Right ventricle myocardium inferior (tissue), 1 donor: Measurements from ENCODE around the gene FUT4. TPM values are rescaled to one million over a fixed set of nuclear protein-coding genes. Genes with fewer than 3 reads are reported as not detected.
"Not testable (repeated sequence)": the region's sequence is repeated elsewhere in the genome, so short reads cannot be mapped to it uniquely, and the experiment has no call there.

Experiments used
- ATAC-seq: fragments of 200-7000 bp; cut with Tn5 transposase; one replicate; pipeline ENCODE4 v1.9.1; 2020; ENCODE audit warnings: mild to moderate bottlenecking, moderate library complexity
- DNase-seq: peaks from one replicate; pipeline ENCODE4 v3.0.0; 2021; ENCODE audit errors: missing footprints
- intact Hi-C: fragments of 100-400 bp; cut with DNase I; formaldehyde crosslinking; loops from one replicate; pipeline ENCODE4 v1.11.0; 2022
- total RNA-seq: library from RNA; stranded (reverse); fragmentation: NEBNext Ultra II Directional; extraction: Animal tissue kit (Norgen Biotek cat#: 25700); gene quantifications from one replicate; pipeline ENCODE4 v1.2.1, GENCODE V29; 2021
- donor health status: DM: no; HTN: yes; CAD: no; lungs with severe emphysema.

The FUT4 gene
- total RNA-seq, 1 donor from 2014 or later: 1.3 TPM

- intact Hi-C loops: no loop called here
- DNase-seq (no peak), ATAC-seq (no peak)
Measured at GRCh38 chr11:94526645-94527438, 16.9 kb upstream of the FUT4 start.

- intact Hi-C loops: no loop called here
- no peak for ATAC-seq
- no peak for DNase-seq
Measured at GRCh38 chr11:94528551-94528950, 15.2 kb upstream of the FUT4 start.

GRCh38 chr11:94532211-94532610, 11.5 kb upstream of the FUT4 start:
- DNase-seq (no peak), ATAC-seq (no peak)
- intact Hi-C loops: no loop called here

DNA sequence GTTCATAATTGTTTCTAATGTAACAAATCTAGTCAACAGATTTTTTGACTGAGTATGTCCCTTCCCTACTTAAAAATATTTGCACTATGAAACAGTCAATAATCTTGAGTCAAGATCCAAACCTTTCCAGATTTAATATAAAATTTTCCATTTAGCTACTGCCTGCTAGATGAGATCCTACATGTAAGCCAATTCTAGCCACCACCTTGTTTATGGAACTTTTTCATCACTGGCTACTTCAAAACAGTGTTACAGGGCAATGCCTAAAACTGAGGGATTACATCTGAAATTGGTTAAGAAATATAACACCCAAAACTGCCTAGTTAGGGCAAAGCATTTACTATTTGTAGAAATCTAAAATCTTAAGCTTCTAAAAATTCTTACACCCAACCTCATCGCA, 10.5 kb upstream of the FUT4 start:
- intact Hi-C loops: no loop called here
- ATAC-seq (no peak), DNase-seq (no peak)

GRCh38 chr11:94533696-94534630, 9.8 kb upstream of the FUT4 start:
- ATAC-seq (peak; percentile 72), DNase-seq (no peak)
- intact Hi-C loops: no loop called here

DNA sequence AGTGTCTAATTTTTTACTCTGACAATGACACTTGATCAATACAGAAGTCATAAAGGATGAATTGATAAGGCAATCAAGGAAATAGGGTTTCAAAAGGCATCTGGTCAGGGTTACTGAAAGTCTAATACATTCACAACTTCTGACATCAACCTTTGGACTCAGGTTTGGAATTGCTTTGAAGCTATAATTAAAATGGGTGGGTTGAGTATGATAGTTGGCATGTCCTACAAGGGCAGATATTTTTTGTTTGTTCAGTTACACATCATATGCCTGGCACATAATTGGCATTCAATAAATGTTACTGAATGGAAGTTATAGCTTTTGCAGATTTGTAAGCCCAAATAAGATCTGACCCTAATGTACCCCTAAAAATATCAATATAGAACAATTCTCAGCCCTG, 7.3 kb upstream of the FUT4 start:
- ATAC-seq (no peak), DNase-seq (no peak)
- intact Hi-C loops: no loop called here

GRCh38 chr11:94537031-94537600, 6.6 kb upstream of the FUT4 start:
- intact Hi-C loops: no loop called here
- DNase-seq (no peak), ATAC-seq (no peak)

DNA sequence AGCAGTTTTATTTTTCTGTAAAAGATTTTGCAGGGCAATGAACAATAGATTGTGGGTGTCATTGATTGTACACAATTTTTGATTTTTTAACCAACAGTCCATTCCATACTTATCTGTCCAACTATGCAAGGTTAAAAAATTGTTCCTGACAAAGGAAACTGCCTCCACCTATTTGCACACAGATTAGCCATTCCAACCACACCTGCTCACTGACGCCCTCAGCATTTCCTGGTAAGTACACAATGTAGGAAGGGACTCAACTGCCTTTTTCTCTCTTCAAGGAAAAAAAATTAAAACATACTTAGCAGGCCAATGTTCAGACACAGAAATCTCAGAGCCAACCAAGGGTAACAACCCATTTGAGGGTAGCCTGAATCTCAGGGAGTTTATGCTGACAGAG, 4.3 kb upstream of the FUT4 start:
- DNase-seq: no peak
- no peak for ATAC-seq
- intact Hi-C loops: no loop called here

DNA sequence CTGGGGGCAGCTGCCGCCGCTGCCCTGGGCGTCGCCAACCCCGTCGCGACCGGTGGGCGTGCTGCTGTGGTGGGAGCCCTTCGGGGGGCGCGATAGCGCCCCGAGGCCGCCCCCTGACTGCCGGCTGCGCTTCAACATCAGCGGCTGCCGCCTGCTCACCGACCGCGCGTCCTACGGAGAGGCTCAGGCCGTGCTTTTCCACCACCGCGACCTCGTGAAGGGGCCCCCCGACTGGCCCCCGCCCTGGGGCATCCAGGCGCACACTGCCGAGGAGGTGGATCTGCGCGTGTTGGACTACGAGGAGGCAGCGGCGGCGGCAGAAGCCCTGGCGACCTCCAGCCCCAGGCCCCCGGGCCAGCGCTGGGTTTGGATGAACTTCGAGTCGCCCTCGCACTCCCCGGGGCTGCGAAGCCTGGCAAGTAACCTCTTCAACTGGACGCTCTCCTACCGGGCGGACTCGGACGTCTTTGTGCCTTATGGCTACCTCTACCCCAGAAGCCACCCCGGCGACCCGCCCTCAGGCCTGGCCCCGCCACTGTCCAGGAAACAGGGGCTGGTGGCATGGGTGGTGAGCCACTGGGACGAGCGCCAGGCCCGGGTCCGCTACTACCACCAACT, 1.0 kb downstream of the FUT4 start:
- DNase-seq (peak; percentile 78), ATAC-seq (no peak)
- intact Hi-C loops: no loop called here

DNA sequence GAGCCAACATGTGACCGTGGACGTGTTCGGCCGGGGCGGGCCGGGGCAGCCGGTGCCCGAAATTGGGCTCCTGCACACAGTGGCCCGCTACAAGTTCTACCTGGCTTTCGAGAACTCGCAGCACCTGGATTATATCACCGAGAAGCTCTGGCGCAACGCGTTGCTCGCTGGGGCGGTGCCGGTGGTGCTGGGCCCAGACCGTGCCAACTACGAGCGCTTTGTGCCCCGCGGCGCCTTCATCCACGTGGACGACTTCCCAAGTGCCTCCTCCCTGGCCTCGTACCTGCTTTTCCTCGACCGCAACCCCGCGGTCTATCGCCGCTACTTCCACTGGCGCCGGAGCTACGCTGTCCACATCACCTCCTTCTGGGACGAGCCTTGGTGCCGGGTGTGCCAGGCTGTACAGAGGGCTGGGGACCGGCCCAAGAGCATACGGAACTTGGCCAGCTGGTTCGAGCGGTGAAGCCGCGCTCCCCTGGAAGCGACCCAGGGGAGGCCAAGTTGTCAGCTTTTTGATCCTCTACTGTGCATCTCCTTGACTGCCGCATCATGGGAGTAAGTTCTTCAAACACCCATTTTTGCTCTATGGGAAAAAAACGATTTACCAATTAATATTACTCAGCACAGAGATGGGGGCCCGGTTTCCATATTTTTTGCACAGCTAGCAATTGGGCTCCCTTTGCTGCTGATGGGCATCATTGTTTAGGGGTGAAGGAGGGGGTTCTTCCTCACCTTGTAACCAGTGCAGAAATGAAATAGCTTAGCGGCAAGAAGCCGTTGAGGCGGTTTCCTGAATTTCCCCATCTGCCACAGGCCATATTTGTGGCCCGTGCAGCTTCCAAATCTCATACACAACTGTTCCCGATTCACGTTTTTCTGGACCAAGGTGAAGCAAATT, 1.8 kb downstream of the FUT4 start:
- intact Hi-C loops: no loop called here
- ATAC-seq (no peak), DNase-seq (peak; percentile 74)

DNA sequence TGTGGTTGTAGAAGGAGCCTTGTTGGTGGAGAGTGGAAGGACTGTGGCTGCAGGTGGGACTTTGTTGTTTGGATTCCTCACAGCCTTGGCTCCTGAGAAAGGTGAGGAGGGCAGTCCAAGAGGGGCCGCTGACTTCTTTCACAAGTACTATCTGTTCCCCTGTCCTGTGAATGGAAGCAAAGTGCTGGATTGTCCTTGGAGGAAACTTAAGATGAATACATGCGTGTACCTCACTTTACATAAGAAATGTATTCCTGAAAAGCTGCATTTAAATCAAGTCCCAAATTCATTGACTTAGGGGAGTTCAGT, 2.4 kb downstream of the FUT4 start:
- intact Hi-C loops: no loop called here
- ATAC-seq: no peak
- no peak for DNase-seq

DNA sequence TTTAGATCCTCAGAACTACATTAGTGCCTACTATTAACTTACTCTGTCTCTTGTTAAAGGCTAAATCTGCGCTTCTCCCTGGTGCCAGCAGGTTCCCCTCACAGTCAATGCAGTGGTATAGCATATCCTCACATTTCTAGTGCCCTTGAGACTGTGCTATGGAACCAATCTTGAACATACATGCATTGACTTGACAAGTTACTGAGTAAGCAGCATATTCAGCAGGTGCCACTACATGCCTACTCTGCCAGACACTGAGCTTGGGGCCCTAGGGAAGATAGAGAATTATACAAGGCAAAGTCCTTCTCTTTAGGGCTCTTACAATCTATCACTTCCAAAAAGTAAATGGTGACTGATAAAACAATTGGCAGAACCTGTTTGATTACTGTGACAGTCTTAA, 3.2 kb downstream of the FUT4 start:
- intact Hi-C loops: no loop called here
- DNase-seq (no peak), ATAC-seq (no peak)

DNA sequence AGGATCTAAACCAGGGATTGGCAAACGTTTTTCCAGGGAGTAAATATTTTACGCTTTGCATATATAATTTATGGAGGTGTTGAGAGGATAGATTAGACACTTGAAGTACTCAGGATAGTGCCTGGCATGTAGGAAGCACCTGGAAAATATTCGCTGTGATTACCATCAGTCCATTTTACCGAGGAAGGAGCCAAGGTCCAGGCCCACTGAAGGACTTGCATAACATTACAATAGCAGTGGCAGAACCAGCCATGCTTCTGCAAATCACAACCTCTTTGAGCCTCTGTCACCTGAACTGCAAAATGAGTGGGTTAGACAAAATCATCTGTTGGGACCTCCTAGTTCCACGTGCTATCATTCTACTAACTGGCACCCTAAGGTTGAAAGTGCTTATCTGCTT, 5.4 kb downstream of the FUT4 start:
- no peak for DNase-seq
- intact Hi-C loops: no loop called here
- ATAC-seq: no peak

DNA sequence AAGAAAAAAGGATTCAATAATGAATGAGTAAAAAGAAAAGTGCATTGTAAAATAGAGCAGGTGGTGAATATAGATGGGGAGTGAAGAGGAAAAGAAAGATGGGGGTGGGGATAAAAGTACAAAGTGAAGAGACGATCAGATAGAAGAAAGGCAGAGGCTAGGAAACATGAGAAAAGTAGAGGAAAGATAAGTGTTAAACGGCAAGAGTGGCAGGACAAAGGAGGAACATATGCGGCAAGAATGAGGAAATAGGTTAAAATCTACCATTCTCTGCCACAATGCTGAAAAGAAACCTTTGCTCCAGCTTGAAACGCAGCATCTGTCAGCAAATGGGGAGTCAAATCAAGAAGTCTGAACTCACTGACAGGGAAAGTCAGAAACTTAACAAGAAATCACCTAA, 6.8 kb downstream of the FUT4 start:
- intact Hi-C loops: no loop called here
- ATAC-seq (no peak), DNase-seq (no peak)

- no peak for ATAC-seq
- DNase-seq: no peak
- intact Hi-C loops: no loop called here
Measured at GRCh38 chr11:94553938-94554337, 10.2 kb downstream of the FUT4 start.

GRCh38 chr11:94555752-94556329, 12.1 kb downstream of the FUT4 start:
- intact Hi-C loops, ATAC-seq, DNase-seq: not testable (repeated sequence)

DNA sequence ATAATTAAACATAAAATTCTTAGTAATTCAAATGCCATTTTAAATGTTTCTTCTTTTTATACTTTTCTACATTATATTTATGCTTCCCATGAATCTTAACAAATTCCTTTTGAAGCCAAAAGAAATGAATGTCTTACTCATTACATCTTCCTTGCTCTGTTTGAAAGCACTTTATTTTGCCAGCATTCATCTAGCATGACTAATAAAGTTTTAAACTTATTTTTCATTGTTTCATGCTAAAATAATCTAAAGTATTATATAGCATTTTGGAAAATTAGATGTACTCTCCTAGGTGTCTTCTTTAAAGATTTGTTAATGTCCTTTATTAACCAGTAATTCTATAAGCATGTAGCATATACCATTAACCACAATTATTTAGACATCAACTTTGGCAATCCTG, 13.7 kb downstream of the FUT4 start:
- DNase-seq (no peak), ATAC-seq (no peak)
- intact Hi-C loops: no loop called here

- ATAC-seq: no peak
- DNase-seq: no peak
- intact Hi-C loops: no loop called here
Measured at GRCh38 chr11:94557992-94558391, 14.3 kb downstream of the FUT4 start.
